ENCODE data around the gene MPEG1.

GRCh38 chr11:59198726-59199125 lies 14.0 kb downstream of the MPEG1 start:
- TF ChIP-seq TAF1 (IDR thresholded peaks at IDR 0.05; ENCODE audit: low read depth) (no peak), RAD21 (IDR thresholded peaks at IDR 0.05; ENCODE audit: low read depth) (no peak), USF1 (IDR thresholded peaks at IDR 0.05) (no peak), CEBPB (IDR thresholded peaks at IDR 0.05) (no peak), CREB1 (IDR thresholded peaks at IDR 0.05; ENCODE audit: low read depth) (no peak), EP300 (IDR thresholded peaks at IDR 0.05; ENCODE audit: borderline replicate concordance) (no peak)

Measured in Ishikawa (cell line).